Heart left ventricle (tissue), 16 donors: ENCODE results near the gene SEMA3F. TPM values are rescaled to one million over a fixed set of nuclear protein-coding genes. Genes with fewer than 3 reads are reported as not detected.

Experiments
- ATAC-seq, 4 donors: fragments of 200-7000 bp; cut with Tn5 transposase; one replicate each; pipeline ENCODE4 v1.9.1; 2020 to 2022; ENCODE audit warnings: moderate library complexity in 4 of 4, mild to moderate bottlenecking in 3 of 4, moderate number of reproducible peaks in 1 of 4
- DNase-seq, 5 donors: peaks; one replicate each; pipeline ENCODE4 v3.0.0-alpha.2; 2020
- H3K27ac ChIP-seq, 12 donors: fragments of 200-600 bp; sonication (generic) in 4 of 12; one replicate each; pipeline versions ENCODE4 v1.5.0 to v1.8.0; 2016 to 2022; ENCODE audit warnings: mild to moderate bottlenecking in 2 of 12
- H3K27me3 ChIP-seq, 9 donors: fragments of 200-600 bp; sonication (generic) in 2 of 9; one replicate each; pipeline versions ENCODE4 v1.5.1 to v1.8.0; 2016 to 2022; ENCODE audit warnings: mild to moderate bottlenecking in 3 of 9
- H3K36me3 ChIP-seq, 9 donors: fragments of 200-600 bp; sonication (generic) in 2 of 9; one replicate each; pipeline versions ENCODE4 v1.5.0 to v1.8.0; 2018 to 2022; ENCODE audit warnings: mild to moderate bottlenecking in 2 of 9
- H3K4me1 ChIP-seq, 12 donors: fragments of 200-600 bp; sonication (generic) in 4 of 12; one replicate each; pipeline versions ENCODE4 v1.5.0 to v1.8.0; 2016 to 2022; ENCODE audit warnings: mild to moderate bottlenecking in 3 of 12
- H3K4me3 ChIP-seq, 12 donors: fragments of 200-600 bp; sonication (generic) in 4 of 12; one replicate each; pipeline versions ENCODE4 v1.5.0 to v1.8.0; 2017 to 2022; ENCODE audit warnings: mild to moderate bottlenecking in 9 of 12, moderate library complexity in 4 of 12
- H3K9me3 ChIP-seq, 12 donors: fragments of 200-600 bp; sonication (generic) in 4 of 12; one replicate each; pipeline versions ENCODE4 v1.5.0 to v1.8.0; 2016 to 2022; ENCODE audit warnings: mild to moderate bottlenecking in 1 of 12
- CTCF ChIP-seq, 12 donors: fragments of 200-600 bp; sonication (generic) in 4 of 12; IDR thresholded peaks; one replicate each; pipeline versions ENCODE4 v1.5.0 to v1.8.0; 2018 to 2022; ENCODE audit warnings: antibody characterized with exemption in 12 of 12, mild to moderate bottlenecking in 5 of 12
- POLR2A ChIP-seq, 2 donors: fragments of 450-650 bp; IDR thresholded peaks; one replicate each; pipeline ENCODE4 v1.6.1; 2017; ENCODE audit warnings: antibody characterized with exemption in 2 of 2, mild to moderate bottlenecking in 2 of 2, moderate library complexity in 2 of 2
- WGBS, 4 donors: extraction: QIAGEN DNeasy Blood & Tissue Kit in 2 of 4; methylation state at CpG; one replicate each; pipeline versions ENCODE4 v1.1.5 to v1.1.7; 2013 to 2018; 5-methylcytosine and 5-hydroxymethylcytosine counted together
- intact Hi-C, 10 donors: fragments of 100-400 bp; cut with DNase I; formaldehyde crosslinking; loops; one replicate each; pipeline versions ENCODE4 v1.11.1 to v1.14.2; 2022
- polyA plus RNA-seq, 2 donors: library from polyadenylated mRNA; stranded (reverse); fragments of 200-250 nt; gene quantifications; one replicate each; pipeline ENCODE4 v1.2.3, GENCODE V29; 2013
- total RNA-seq, 9 donors: library from RNA; depleted of rRNA in 2 of 9; stranded (reverse); fragments of >200 nt in 2 of 9; fragmentation: NEBNext Ultra II Directional in 3 of 9; extraction: Animal tissue kit (Norgen Biotek cat#: 25700) in 3 of 9; gene quantifications; one replicate each; pipeline versions ENCODE4 v1.1.0 to v1.2.4, GENCODE V29; 2016 to 2023
- donor health status: ischemic (EF 13 %, LVEDD 7.1; RV severe dilation, severe dysfunction).
- donor health status: healthy with polysubstance abuse.
- donor health status: DM: no; HTN: yes; CAD: no.
- donor health status: DM: no; HTN: no; CAD: no.
- donor health status: ischemic (EF 25% LVEDD 6.9; RV normal size, moderate dysfunction).
- donor health status: ischemic (EF 25% LVEDD 5.7; RV mildly dilated, moderate dysfunction).
- donor health status: healthy.
- donor health status: DM: yes; HTN: yes; CAD: no.
- donor health status: ischemic (EF 35%, LVEDD 5.7; RV mildly dilated, moderate dysfunction).
- donor health status: nonischemic (EF 11% LVEDD 7.7; RV severe dilation, severe dysfunction).
- donor health status: DM: yes; HTN: yes; CAD: no.
- donor health status: PGD.
- donor health status: ischemic (EF 29% LVEDD 5.4; RV normal size, mild dysfunction).
- donor health status: nonischemic (EF 23%, LVEDD 6.1; RV moderate dilation, normal function).

SEMA3F gene
- total and polyA plus RNA-seq, 11 donors, result 6.1 to 94.1 (median 11.3) TPM

- 87 to 93% (median 89%) methylated on average over 7 of the region's 7 CpGs for WGBS, 4 donors
- Histone ChIP-seq H3K9me3 (no peaks in the 10 kb centered on the region), H3K27ac (no peak overlapping the region), H3K27me3 (peaks cover 12 to 28% (median 21%) of the 10 kb centered on the region in 9 donors), H3K4me1 (peaks cover 3 to 29% (median 14%) of the 10 kb centered on the region in 12 donors), H3K4me3 (no peak overlapping the region), H3K36me3 (peaks cover 0 to 14% (median 0%) of the 10 kb centered on the region in 9 donors)
- TF ChIP-seq POLR2A (IDR thresholded peaks at IDR 0.05) (no peak), CTCF (IDR thresholded peaks at IDR 0.05) (no peak)
- DNase-seq (no peak), ATAC-seq (no peak)
- intact Hi-C loops, result loop anchor here (1.0 to 10.0 kb wide), 8 partner anchors 33 to 355 kb away; partner anchors contain the start of genes SEMA3F (in 4 of the 10) and HYAL2 (in 1 of the 10)
These were observed 34.9 kb downstream of the SEMA3F start for GRCh38 chr3:50189989-50190388.

- no peak for TF ChIP-seq POLR2A (IDR thresholded peaks at IDR 0.05)
- no peak for TF ChIP-seq CTCF (IDR thresholded peaks at IDR 0.05)
- no peak for ATAC-seq
- H3K4me1 ChIP-seq, result peaks cover 3 to 29% (median 14%) of the 10 kb centered on the region in 12 donors
- H3K4me3 ChIP-seq, result no peak within 1 kb of the TSS
- H3K36me3 ChIP-seq, result peaks cover 0 to 7% (median 0%) of the 10 kb centered on the region in 9 donors
- intact Hi-C loops, result loop anchor here in 2 of 10 donors (2.0 to 10.0 kb wide), 3 partner anchors 66 to 354 kb away; partner anchors contain the start of gene HYAL2 (in 1 of the 2)
- peaks cover 12 to 33% (median 21%) of the 10 kb centered on the region in 9 donors for H3K27me3 ChIP-seq
- H3K9me3 ChIP-seq, result no peaks in the 10 kb centered on the region
- no peak for DNase-seq
- WGBS, 4 donors, result 69 to 75% (median 71%) methylated on average over 7 to 8 of the region's 8 CpGs
- H3K27ac ChIP-seq, result no peak within 1 kb of the TSS
These were observed 36.0 kb downstream of the SEMA3F start, which contains the start of gene GNAT1 for GRCh38 chr3:50190936-50191660. Gene GNAT1, plus strand, starts transcription at chr3:50191610. Its CDS starts 116 bp downstream, at chr3:50191726.

- Histone ChIP-seq H3K27me3 (peaks cover 12 to 35% (median 21%) of the 10 kb centered on the region in 9 donors), H3K4me1 (peaks cover 3 to 29% (median 14%) of the 10 kb centered on the region in 12 donors), H3K27ac (no peak overlapping the region), H3K36me3 (peaks cover 0 to 6% (median 0%) of the 10 kb centered on the region in 9 donors), H3K9me3 (no peaks in the 10 kb centered on the region), H3K4me3 (no peak overlapping the region)
- DNase-seq, result no peak
- intact Hi-C loops, result loop anchor here in 6 of 10 donors (1.0 to 10.0 kb wide), 6 partner anchors 34 to 353 kb away; partner anchors contain the start of gene HYAL2 (in 1 of the 6)
- ATAC-seq, result no peak
- WGBS, 4 donors, result 65 to 84% (median 81%) methylated on average over 4 to 8 of the region's 8 CpGs
- no peak for TF ChIP-seq POLR2A (IDR thresholded peaks at IDR 0.05)
- TF ChIP-seq CTCF (IDR thresholded peaks at IDR 0.05), result no peak
These were observed 37.0 kb downstream of the SEMA3F start for GRCh38 chr3:50192124-50192523.

GRCh38 chr3:50192689-50193141, 37.6 kb downstream of the SEMA3F start:
- TF ChIP-seq POLR2A (IDR thresholded peaks at IDR 0.05) (no peak), CTCF (IDR thresholded peaks at IDR 0.05) (peak; percentile 82 to 94 (median 88))
- 6 to 16% (median 14%) methylated on average over 16 to 21 of the region's 21 CpGs for WGBS, 4 donors
- ATAC-seq, result peak in 2 of 4 donors; percentile 17 to 28
- no peak overlapping the region for H3K4me3 ChIP-seq
- peaks cover 3 to 29% (median 14%) of the 10 kb centered on the region in 12 donors for H3K4me1 ChIP-seq
- DNase-seq, result peak in 4 of 5 donors; percentile 44 to 64 (median 60)
- H3K9me3 ChIP-seq, result no peaks in the 10 kb centered on the region
- intact Hi-C loops, result loop anchor here in 7 of 10 donors (1.0 to 10.0 kb wide), 7 partner anchors 33 to 352 kb away; partner anchors contain the start of gene HYAL2 (in 1 of the 7)
- H3K27ac ChIP-seq, result no peak overlapping the region
- peaks cover 0 to under 1% (median 0%) of the 10 kb centered on the region in 9 donors for H3K36me3 ChIP-seq
- peaks cover 12 to 35% (median 21%) of the 10 kb centered on the region in 9 donors for H3K27me3 ChIP-seq
